Mucosa of stomach (tissue), 1 donor: ENCODE data around the gene PDS5A.
"Not testable (repeated sequence)": the region's sequence is repeated elsewhere in the genome, so short reads cannot be mapped to it uniquely, and the experiment has no call there.

Source experiments
- H3K27me3 ChIP-seq: one replicate; pipeline ENCODE4 v1.7.0; 2013; ENCODE audit warnings: mild to moderate bottlenecking, low read length; ENCODE audit not compliant: control insufficient read depth, insufficient read depth
- H3K36me3 ChIP-seq: one replicate; pipeline ENCODE4 v1.7.0; 2013; ENCODE audit warnings: low read length; ENCODE audit not compliant: control insufficient read depth, insufficient read depth
- H3K4me1 ChIP-seq: one replicate; pipeline ENCODE4 v1.7.0; 2013; ENCODE audit warnings: mild to moderate bottlenecking, low read length; ENCODE audit not compliant: control insufficient read depth, insufficient read depth
- H3K4me3 ChIP-seq: one replicate; pipeline ENCODE4 v1.7.0; 2013; ENCODE audit warnings: low read length
- H3K9ac ChIP-seq: one replicate; pipeline ENCODE4 v1.7.0; 2013; ENCODE audit warnings: mild to moderate bottlenecking, low read length, moderate library complexity
- H3K9me3 ChIP-seq: one replicate; pipeline ENCODE4 v1.7.0; 2013; ENCODE audit warnings: mild to moderate bottlenecking, low read length, moderate library complexity; ENCODE audit not compliant: control insufficient read depth
- donor health status: Pancreatic carcinoma.

PDS5A gene

GRCh38 chr4:39813033-39813432 lies 164.7 kb downstream of the PDS5A start:
- not testable (repeated sequence) for H3K4me1 ChIP-seq, H3K36me3 ChIP-seq, H3K9ac ChIP-seq, H3K27me3 ChIP-seq, H3K9me3 ChIP-seq, H3K4me3 ChIP-seq

GRCh38 chr4:39812500-39812899 lies 165.2 kb downstream of the PDS5A start:
- no peaks in the 10 kb centered on the region for H3K9me3 ChIP-seq

GRCh38 chr4:39808231-39808749 lies 169.4 kb downstream of the PDS5A start:
- H3K36me3 ChIP-seq: no peaks in the 10 kb centered on the region
- no peaks in the 10 kb centered on the region for H3K4me1 ChIP-seq
- no peak overlapping the region for H3K9ac ChIP-seq
- H3K27me3 ChIP-seq: no peaks in the 10 kb centered on the region
- no peak overlapping the region for H3K4me3 ChIP-seq
- no peaks in the 10 kb centered on the region for H3K9me3 ChIP-seq

More at GRCh38 chr4:39812500-39812899, 165.2 kb downstream of the PDS5A start:
- no peaks in the 10 kb centered on the region for H3K27me3 ChIP-seq
- no peaks in the 10 kb centered on the region for H3K36me3 ChIP-seq
- no peaks in the 10 kb centered on the region for H3K4me1 ChIP-seq
- H3K4me3 ChIP-seq: no peak overlapping the region
- H3K9ac ChIP-seq: no peak overlapping the region

GRCh38 chr4:39802005-39802404 lies 175.7 kb downstream of the PDS5A start:
- no peaks in the 10 kb centered on the region for H3K27me3 ChIP-seq
- H3K4me1 ChIP-seq: no peaks in the 10 kb centered on the region
- H3K9me3 ChIP-seq: no peaks in the 10 kb centered on the region
- H3K9ac ChIP-seq: no peak overlapping the region
- H3K4me3 ChIP-seq: no peak overlapping the region
- no peaks in the 10 kb centered on the region for H3K36me3 ChIP-seq

DNA sequence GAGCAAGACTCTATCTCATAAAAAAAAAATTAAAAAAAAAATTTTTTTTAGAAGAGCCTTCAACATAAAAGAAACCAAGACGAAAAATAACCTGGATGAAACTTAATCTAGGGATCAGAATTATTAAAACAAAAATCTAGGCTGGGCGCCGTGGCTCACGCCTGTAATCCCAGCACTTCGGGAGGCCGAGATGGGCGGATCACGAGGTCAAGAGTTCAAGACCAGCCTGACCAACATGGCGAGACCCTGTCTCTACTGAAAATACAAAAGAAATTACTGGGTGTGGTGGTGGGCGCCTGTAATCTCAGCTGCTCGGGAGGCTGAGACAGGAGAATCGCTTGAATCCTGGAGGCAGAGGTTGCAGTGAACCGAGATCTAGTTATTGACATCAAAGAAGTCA lies 184.7 kb downstream of the PDS5A start:
- not testable (repeated sequence) for H3K9ac ChIP-seq, H3K9me3 ChIP-seq, H3K27me3 ChIP-seq, H3K36me3 ChIP-seq, H3K4me3 ChIP-seq, H3K4me1 ChIP-seq

DNA sequence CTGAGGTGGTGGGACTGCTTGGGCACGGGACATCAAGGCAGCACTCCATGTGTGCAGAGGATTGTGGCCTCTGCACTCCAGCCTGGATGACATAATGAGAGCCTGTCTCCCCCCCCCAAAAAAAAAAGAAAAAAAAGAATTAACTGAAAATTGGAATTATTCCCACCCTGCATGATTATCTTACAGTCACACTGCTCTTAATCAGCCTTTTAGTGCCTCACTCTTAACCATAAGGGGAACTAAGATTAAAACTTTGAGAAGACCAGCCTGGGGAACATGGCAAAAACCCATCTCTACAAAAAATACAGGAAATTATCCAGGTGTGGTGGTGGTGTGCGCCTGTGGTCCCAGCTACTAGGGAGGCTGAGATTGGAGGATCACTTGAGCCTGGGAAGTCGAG lies 185.2 kb downstream of the PDS5A start:
- Histone ChIP-seq H3K4me1 (no peaks in the 10 kb centered on the region), H3K4me3 (no peak overlapping the region), H3K36me3 (no peaks in the 10 kb centered on the region), H3K9me3 (no peaks in the 10 kb centered on the region), H3K27me3 (no peaks in the 10 kb centered on the region), H3K9ac (no peak overlapping the region)

GRCh38 chr4:39792128-39792527 lies 185.6 kb downstream of the PDS5A start:
- H3K36me3 ChIP-seq: no peaks in the 10 kb centered on the region
- H3K4me3 ChIP-seq: no peak overlapping the region
- H3K9ac ChIP-seq: no peak overlapping the region
- H3K9me3 ChIP-seq: no peaks in the 10 kb centered on the region
- no peaks in the 10 kb centered on the region for H3K4me1 ChIP-seq
- no peaks in the 10 kb centered on the region for H3K27me3 ChIP-seq

DNA sequence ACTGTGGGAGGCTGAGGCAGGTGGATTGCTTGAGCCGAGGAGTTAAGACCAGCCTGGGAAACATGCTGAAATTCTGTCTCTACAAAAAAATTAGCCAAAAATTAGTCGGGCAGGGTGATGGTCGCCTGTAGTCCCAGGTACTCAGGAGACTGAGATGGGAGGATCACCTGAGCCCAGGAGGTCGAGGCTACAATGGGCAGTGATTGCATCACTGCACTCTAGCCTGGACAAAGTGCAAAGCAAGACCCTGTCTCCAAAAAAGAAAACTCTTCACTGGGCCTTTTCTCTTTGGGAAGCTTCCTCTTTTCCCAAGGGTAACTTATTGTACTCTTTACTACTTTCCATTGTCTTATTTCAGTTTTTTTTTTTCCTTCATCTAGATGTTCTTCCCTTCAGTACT lies 190.9 kb downstream of the PDS5A start:
- Histone ChIP-seq H3K4me1 (no peaks in the 10 kb centered on the region), H3K9ac (no peak overlapping the region), H3K4me3 (no peak overlapping the region), H3K9me3 (no peaks in the 10 kb centered on the region), H3K27me3 (no peaks in the 10 kb centered on the region), H3K36me3 (no peaks in the 10 kb centered on the region)

- Histone ChIP-seq H3K4me1 (no peaks in the 10 kb centered on the region), H3K9me3 (no peaks in the 10 kb centered on the region), H3K27me3 (no peaks in the 10 kb centered on the region), H3K4me3 (no peak overlapping the region), H3K9ac (no peak overlapping the region), H3K36me3 (no peaks in the 10 kb centered on the region)
These were observed 192.6 kb downstream of the PDS5A start for GRCh38 chr4:39785083-39785482.

DNA sequence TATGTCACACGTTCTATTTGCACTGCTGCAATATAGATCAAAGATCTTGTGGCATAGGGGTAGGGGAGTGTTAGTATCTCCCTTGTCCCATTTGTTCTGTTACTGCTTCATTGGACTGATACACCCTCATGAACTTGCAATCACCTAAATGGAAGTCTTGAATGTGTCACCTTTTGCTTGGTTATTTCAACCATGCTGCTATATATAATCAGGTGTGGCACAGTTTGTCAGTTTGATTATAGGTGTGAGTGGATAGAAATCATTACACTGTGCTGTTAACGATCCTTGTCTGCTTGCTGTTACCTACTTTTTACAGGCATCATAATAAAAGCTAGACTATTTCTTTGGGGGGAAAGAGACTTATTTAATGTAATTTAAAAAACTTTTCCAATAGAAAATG lies 195.7 kb downstream of the PDS5A start:
- H3K4me1 ChIP-seq, H3K4me3 ChIP-seq, H3K27me3 ChIP-seq, H3K36me3 ChIP-seq, H3K9ac ChIP-seq, H3K9me3 ChIP-seq: not testable (repeated sequence)
